Mesendoderm (in vitro differentiated cells): ENCODE measurements around the gene YKT6.

Experiments used
- DNase-seq: peaks from one replicate; pipeline ENCODE4 v3.0.0; 2013
- H2AK5ac ChIP-seq: 2 replicates; pipeline ENCODE4 v1.6.1; 2013; ENCODE audit warnings: low read length, inconsistent platforms
- H2BK120ac ChIP-seq: 2 replicates; pipeline ENCODE4 v1.6.1; 2013; ENCODE audit warnings: low read depth, mild to moderate bottlenecking, low read length, moderate library complexity, mixed read lengths
- H2BK15ac ChIP-seq: replicated peaks from 2 replicates; pipeline ENCODE4 v1.6.1; 2013; ENCODE audit warnings: low read depth, mild to moderate bottlenecking, moderate library complexity
- H2BK5ac ChIP-seq: 2 replicates; pipeline ENCODE4 v1.6.1; 2013; ENCODE audit warnings: low read length, inconsistent platforms
- H3K18ac ChIP-seq: 2 replicates; pipeline ENCODE4 v1.6.1; 2013; ENCODE audit warnings: mild to moderate bottlenecking, low read length, mixed read lengths
- H3K23ac ChIP-seq: one replicate; pipeline ENCODE4 v1.6.1; 2013; ENCODE audit warnings: low read length
- H3K27ac ChIP-seq: 2 replicates; pipeline ENCODE4 v1.5.1; 2013; ENCODE audit warnings: low read depth, mild to moderate bottlenecking, inconsistent platforms, low read length, moderate library complexity
- H3K27me3 ChIP-seq: 2 replicates; pipeline ENCODE4 v1.6.1; 2013; ENCODE audit warnings: low read length, control low read depth, mild to moderate bottlenecking, inconsistent platforms; ENCODE audit not compliant: insufficient read depth, poor library complexity
- H3K36me3 ChIP-seq: 2 replicates; pipeline ENCODE4 v1.6.1; 2013; ENCODE audit warnings: low read length, inconsistent platforms; ENCODE audit not compliant: control insufficient read depth, insufficient read depth
- H3K4ac ChIP-seq: one replicate; pipeline ENCODE4 v1.6.1; 2013; ENCODE audit warnings: low read depth, mild to moderate bottlenecking, low read length, moderate library complexity
- H3K4me1 ChIP-seq: 2 replicates; pipeline ENCODE4 v1.6.1; 2013; ENCODE audit warnings: low read depth, low read length, inconsistent platforms; ENCODE audit not compliant: control insufficient read depth
- H3K4me2 ChIP-seq: 2 replicates; pipeline ENCODE4 v1.6.1; 2013; ENCODE audit warnings: low read length
- H3K4me3 ChIP-seq: 2 replicates; pipeline ENCODE4 v1.5.1; 2013; ENCODE audit warnings: mild to moderate bottlenecking, low read length
- H3K56ac ChIP-seq: one replicate; pipeline ENCODE4 v1.6.1; 2013; ENCODE audit warnings: low read length
- H3K79me1 ChIP-seq: 2 replicates; pipeline ENCODE4 v1.6.1; 2013; ENCODE audit warnings: low read length, inconsistent platforms
- H3K79me2 ChIP-seq: 2 replicates; pipeline ENCODE4 v1.6.1; 2013; ENCODE audit warnings: mild to moderate bottlenecking, low read length; ENCODE audit not compliant: control insufficient read depth, insufficient read depth
- H3K9ac ChIP-seq: 2 replicates; pipeline ENCODE4 v1.6.1; 2013; ENCODE audit warnings: low read length, inconsistent platforms
- H4K5ac ChIP-seq: one replicate; pipeline ENCODE4 v1.6.1; 2013; ENCODE audit warnings: low read length
- H4K8ac ChIP-seq: one replicate; pipeline ENCODE4 v1.6.1; 2013; ENCODE audit warnings: low read depth, mild to moderate bottlenecking, control low read depth, low read length, moderate library complexity
- WGBS: extraction: QIAGEN DNeasy Blood & Tissue Kit; methylation state at CpG from one replicate; pipeline ENCODE4 v1.1.7; 2013; ENCODE audit warnings: low lambda C conversion rate, missing lambda C conversion rate; ENCODE audit not compliant: insufficient coverage; ENCODE audit errors: extremely low coverage; 5-methylcytosine and 5-hydroxymethylcytosine counted together

Gene YKT6

DNA sequence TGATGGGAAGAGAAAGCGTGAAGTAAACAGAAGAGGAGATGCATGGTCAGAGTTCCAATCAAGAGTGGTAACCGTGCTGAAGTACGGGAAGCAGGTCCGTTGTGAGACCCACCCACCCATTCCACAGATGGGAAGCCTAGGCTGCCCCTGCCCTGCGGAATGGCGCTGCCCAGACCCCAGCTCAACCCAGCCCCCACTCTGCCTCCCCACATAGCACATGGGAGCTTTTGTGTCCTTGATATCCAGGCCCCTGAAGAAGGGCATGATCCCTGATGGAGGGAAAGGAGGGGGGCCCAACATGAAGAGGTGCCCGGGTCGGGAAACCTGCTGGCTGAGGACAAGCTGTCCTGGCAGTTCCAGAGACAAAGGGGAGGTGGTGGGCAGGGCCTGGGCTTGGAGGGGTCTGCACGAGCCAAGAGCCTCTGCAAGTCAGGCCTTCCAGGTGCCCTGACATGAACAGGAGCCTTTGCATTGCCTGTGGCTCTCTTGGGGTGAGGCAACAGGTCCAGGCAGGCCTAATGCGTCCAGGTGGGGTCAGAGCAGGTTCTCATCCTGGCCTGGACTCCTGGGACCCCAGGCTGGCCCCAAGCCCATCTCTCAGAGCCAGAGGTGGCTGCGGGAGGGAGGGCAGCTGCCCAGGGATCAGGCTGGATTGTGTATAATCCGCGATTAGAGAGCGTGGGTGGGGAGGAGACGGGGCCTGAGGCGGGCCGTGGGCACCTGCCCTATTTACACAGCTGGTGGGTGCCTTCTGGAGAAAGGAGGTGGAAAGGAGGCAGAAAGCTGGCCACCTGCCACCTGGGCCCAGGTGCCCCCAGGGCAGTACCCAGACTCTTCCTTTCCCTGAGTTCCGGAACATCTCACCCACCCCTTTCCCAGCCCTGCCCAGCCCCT lies 23.5 kb downstream of the YKT6 start:
- Histone ChIP-seq H3K9ac (no peak overlapping the region), H2BK120ac (no peak overlapping the region), H2BK5ac (no peak overlapping the region), H3K36me3 (no peaks in the 10 kb centered on the region), H3K4ac (no peak overlapping the region), H3K56ac (no peak overlapping the region), H3K79me1 (no peaks in the 10 kb centered on the region), H3K4me1 (no peaks in the 10 kb centered on the region), H3K4me2 (no peak overlapping the region), H3K27ac (no peak overlapping the region), H3K79me2 (no peaks in the 10 kb centered on the region), H2AK5ac (no peak overlapping the region), H3K4me3 (no peak overlapping the region), H4K8ac (no peak overlapping the region), H3K27me3 (no peaks in the 10 kb centered on the region), H3K23ac (no peak overlapping the region), H2BK15ac (no peak overlapping the region), H4K5ac (no peak overlapping the region), H3K18ac (no peak overlapping the region)
- 100% methylated on average over 1 of the region's 18 CpGs for WGBS
- DNase-seq: no peak

DNA sequence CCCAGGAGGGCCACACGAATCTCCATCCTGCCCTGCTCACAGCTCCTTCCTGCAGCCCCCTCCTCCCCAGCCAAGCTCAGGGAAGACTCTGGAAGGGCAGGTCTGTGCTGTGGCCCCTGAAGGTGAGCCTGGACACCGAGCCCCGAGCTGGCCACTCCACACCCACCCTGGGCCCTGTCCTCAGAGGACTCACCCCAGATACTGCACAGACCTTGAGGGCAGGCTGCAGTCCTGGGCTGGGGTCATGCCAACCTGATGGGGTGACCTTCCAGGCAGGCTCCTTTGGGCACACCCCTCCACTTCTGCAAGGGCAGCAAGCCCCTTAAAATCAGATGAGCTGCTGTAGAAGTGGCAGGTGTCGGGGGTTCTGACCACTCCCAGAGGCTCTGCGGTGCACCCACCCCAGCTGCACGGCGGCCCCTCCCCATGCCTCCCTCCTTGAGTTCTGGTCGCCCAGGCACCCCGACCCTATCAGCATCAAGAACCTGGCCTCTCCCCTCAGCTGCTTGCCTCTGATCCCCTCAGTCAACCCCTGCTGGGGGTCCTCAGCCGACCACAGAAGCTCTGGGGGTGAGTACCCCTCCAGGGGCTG lies 24.3 kb downstream of the YKT6 start:
- Histone ChIP-seq H3K4me3 (no peak overlapping the region), H3K79me1 (no peaks in the 10 kb centered on the region), H3K18ac (no peak overlapping the region), H3K4me2 (no peak overlapping the region), H3K79me2 (no peaks in the 10 kb centered on the region), H2BK15ac (no peak overlapping the region), H2BK5ac (no peak overlapping the region), H2BK120ac (no peak overlapping the region), H4K8ac (no peak overlapping the region), H3K4me1 (no peaks in the 10 kb centered on the region), H3K56ac (no peak overlapping the region), H3K27me3 (no peaks in the 10 kb centered on the region), H2AK5ac (no peak overlapping the region), H3K23ac (no peak overlapping the region), H4K5ac (no peak overlapping the region), H3K9ac (no peak overlapping the region), H3K4ac (no peak overlapping the region), H3K36me3 (no peaks in the 10 kb centered on the region), H3K27ac (no peak overlapping the region)
- no peak for DNase-seq
- no CpG with 5 or more reads among the region's 10 CpGs for WGBS

DNA sequence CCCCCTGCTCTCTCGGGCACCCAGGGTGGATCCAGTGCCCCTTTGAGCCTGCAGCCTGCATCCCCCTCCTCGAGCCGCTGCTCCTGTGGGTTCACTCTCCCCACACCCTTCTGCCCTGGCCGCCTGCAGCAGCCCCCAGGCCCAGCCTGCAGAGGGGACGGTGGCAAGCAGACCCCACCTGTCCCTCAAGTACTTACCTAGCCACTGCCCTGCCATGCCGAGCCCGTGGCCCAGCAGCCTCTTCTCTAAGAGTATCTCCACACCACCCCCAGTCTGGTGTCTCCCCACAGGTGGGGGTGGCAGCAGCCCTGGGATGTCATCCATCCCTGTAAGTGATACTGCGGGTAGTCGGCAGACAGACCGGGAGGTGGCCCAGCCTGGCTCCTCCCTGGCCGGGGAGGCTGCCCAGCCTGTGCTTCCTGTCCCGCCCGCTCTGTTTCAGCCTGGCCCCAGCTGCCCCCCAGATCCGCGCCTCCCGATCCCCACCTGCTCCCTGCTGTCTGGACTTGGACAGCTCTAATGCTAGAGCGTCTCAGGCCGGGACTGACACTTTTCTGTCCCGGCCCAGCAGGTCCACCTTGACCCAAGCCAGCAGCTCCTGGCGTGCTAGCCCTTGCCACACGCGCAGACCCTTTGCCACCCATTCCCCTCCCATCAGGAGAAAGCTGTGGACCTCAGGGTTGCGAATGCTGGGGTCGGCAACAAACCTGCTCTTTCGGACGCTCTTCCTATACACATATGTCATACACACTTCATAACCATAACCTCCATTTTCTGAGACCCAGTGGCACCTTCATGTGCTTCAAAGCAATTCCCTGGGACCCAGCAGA lies 25.0 kb downstream of the YKT6 start:
- DNase-seq: no peak
- H3K4me3 ChIP-seq: no peak overlapping the region
- no peaks in the 10 kb centered on the region for H3K36me3 ChIP-seq
- H4K5ac ChIP-seq: no peak overlapping the region
- no peak overlapping the region for H2BK15ac ChIP-seq
- H3K56ac ChIP-seq: no peak overlapping the region
- WGBS: no CpG with 5 or more reads among the region's 26 CpGs
- H3K4ac ChIP-seq: no peak overlapping the region
- no peak overlapping the region for H3K18ac ChIP-seq
- H3K4me2 ChIP-seq: no peak overlapping the region
- no peak overlapping the region for H3K9ac ChIP-seq
- H2BK5ac ChIP-seq: no peak overlapping the region
- no peak overlapping the region for H2BK120ac ChIP-seq
- H3K79me1 ChIP-seq: no peaks in the 10 kb centered on the region
- H3K27me3 ChIP-seq: no peaks in the 10 kb centered on the region
- no peaks in the 10 kb centered on the region for H3K4me1 ChIP-seq
- H3K23ac ChIP-seq: no peak overlapping the region
- H3K27ac ChIP-seq: no peak overlapping the region
- H4K8ac ChIP-seq: no peak overlapping the region
- no peak overlapping the region for H2AK5ac ChIP-seq
- H3K79me2 ChIP-seq: no peaks in the 10 kb centered on the region

DNA sequence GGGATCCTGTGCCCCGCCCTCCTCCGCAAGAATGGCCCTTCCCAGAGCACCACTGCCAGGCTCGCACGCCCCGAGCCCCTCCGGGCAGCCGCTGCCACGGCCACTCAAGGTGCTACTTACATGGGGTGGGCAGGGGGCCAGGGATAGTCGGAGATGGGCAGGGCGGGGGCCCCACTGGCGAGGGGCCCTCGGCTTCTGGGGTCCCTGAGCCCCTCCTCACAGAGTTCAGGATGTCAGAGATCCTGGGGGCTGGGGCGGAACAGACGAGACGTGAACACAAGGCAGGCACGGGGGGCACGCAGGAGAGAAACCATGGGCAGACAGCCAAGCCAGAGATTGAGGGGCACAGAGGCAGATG lies 25.6 kb downstream of the YKT6 start:
- H3K79me1 ChIP-seq: no peaks in the 10 kb centered on the region
- no peak overlapping the region for H3K27ac ChIP-seq
- no peak overlapping the region for H3K9ac ChIP-seq
- H3K27me3 ChIP-seq: no peaks in the 10 kb centered on the region
- H3K4me1 ChIP-seq: no peaks in the 10 kb centered on the region
- no peak overlapping the region for H2AK5ac ChIP-seq
- H3K56ac ChIP-seq: no peak overlapping the region
- no peak overlapping the region for H2BK120ac ChIP-seq
- H3K23ac ChIP-seq: no peak overlapping the region
- no peak overlapping the region for H3K18ac ChIP-seq
- no peaks in the 10 kb centered on the region for H3K79me2 ChIP-seq
- no peaks in the 10 kb centered on the region for H3K36me3 ChIP-seq
- H4K8ac ChIP-seq: no peak overlapping the region
- H4K5ac ChIP-seq: no peak overlapping the region
- no peak overlapping the region for H3K4me3 ChIP-seq
- whole genome bisulfite sequencing: no CpG with 5 or more reads among the region's 17 CpGs
- no peak overlapping the region for H3K4ac ChIP-seq
- no peak for DNase-seq
- H3K4me2 ChIP-seq: no peak overlapping the region
- H2BK5ac ChIP-seq: no peak overlapping the region
- no peak overlapping the region for H2BK15ac ChIP-seq

DNA sequence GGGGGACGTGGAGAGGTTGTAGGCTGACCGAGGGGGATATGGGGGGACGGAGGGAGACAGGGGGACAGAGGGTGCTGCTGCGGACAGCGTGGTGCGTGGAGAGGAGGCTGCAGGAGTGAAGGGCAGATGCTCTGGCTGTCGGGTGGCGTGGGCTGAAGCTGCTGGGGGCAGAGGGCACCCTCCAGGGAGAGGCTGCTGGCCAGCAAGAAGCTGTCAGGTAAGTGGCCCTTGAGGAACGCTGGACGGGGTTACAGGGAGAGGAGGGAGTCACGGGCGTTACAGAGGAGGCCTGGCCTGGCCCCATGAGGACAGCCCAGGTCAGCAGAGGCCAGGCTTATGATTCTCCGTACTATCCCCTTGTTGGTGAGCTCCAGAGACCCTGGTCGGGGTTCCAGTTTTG lies 27.1 kb downstream of the YKT6 start:
- WGBS: no CpG with 5 or more reads among the region's 14 CpGs
- DNase-seq: no peak
- Histone ChIP-seq H2BK15ac (no peak overlapping the region), H3K36me3 (no peaks in the 10 kb centered on the region), H4K8ac (no peak overlapping the region), H3K18ac (no peak overlapping the region), H3K27ac (no peak overlapping the region), H3K79me1 (no peaks in the 10 kb centered on the region), H3K27me3 (no peaks in the 10 kb centered on the region), H3K4me2 (no peak overlapping the region), H3K79me2 (no peaks in the 10 kb centered on the region), H4K5ac (no peak overlapping the region), H3K4me1 (no peaks in the 10 kb centered on the region), H3K4ac (no peak overlapping the region), H2BK120ac (no peak overlapping the region), H2AK5ac (no peak overlapping the region), H3K56ac (no peak overlapping the region), H3K9ac (no peak overlapping the region), H3K4me3 (no peak overlapping the region), H2BK5ac (no peak overlapping the region), H3K23ac (no peak overlapping the region)
